ENCODE results near the gene CYP27A1.

GRCh38 chr2:218815649-218816048 is 33.7 kb downstream of the CYP27A1 start:
- TF ChIP-seq CTCF (IDR thresholded peaks at IDR 0.05) (no peak), POLR2A (IDR thresholded peaks at IDR 0.05) (no peak), POLR2AphosphoS5 (IDR thresholded peaks at IDR 0.05; ENCODE audit: insufficient read depth in 1 of 2, low read depth in 1 of 2) (no peak)

Measured in vagina (tissue), 2 donors.